AG04450 (cell line): ENCODE measurements around the gene DNAJC10. TPM values are rescaled to one million over a fixed set of nuclear protein-coding genes. Genes with fewer than 3 reads are reported as not detected.

ENCODE experiments used
- CTCF ChIA-PET: fragments of 300-600, 350-600 bp; formaldehyde crosslinking; extraction: SDS; loops from one replicate; lab custom pipeline; 2022; ENCODE audit warnings: antibody characterized with exemption, inconsistent platforms; lab: Charles Lee
- POLR2A ChIA-PET: fragments of 350-600 bp; formaldehyde crosslinking; extraction: SDS; loops from one replicate; lab custom pipeline; 2021; ENCODE audit warnings: antibody characterized with exemption, inconsistent platforms; lab: Yijun Ruan, JAX
- DNase-seq: peaks from one replicate; pipeline ENCODE4 v3.0.0-alpha.2; 2011; ENCODE audit warnings: low read depth, low spot score
- H3K27ac ChIP-seq: one replicate; pipeline ENCODE4 v1.5.1; 2012; ENCODE audit warnings: low read depth, low read length, control low read depth
- H3K27me3 ChIP-seq: one replicate; pipeline ENCODE4 v1.6.0; 2012; ENCODE audit warnings: low read length; ENCODE audit not compliant: control insufficient read depth, insufficient read depth
- H3K4me3 ChIP-seq: 2 replicates; pipeline ENCODE4 v1.5.1; 2011; ENCODE audit warnings: mild to moderate bottlenecking, low read depth, low read length, control low read depth
- H3K9me3 ChIP-seq: 2 replicates; pipeline ENCODE4 v1.5.1; 2012; ENCODE audit warnings: low read length; ENCODE audit not compliant: control insufficient read depth, insufficient read depth
- CTCF ChIP-seq: IDR thresholded peaks from 2 replicates; pipeline ENCODE4 v1.5.1; 2011; ENCODE audit warnings: low read depth, low read length, control low read depth, inconsistent platforms
- polyA plus RNA-seq: library from polyadenylated mRNA; depleted of rRNA; stranded (reverse); fragments of >200 nt; gene quantifications from 2 replicates; pipeline ENCODE4 v1.2.3, GENCODE V29; 2011

Gene DNAJC10
- polyA plus RNA-seq, 1 experiment = 121 TPM

- Histone ChIP-seq H3K27ac (no peak overlapping the region), H3K4me3 (no peak overlapping the region), H3K9me3 (no peaks in the 10 kb centered on the region), H3K27me3 (no peaks in the 10 kb centered on the region)
- TF ChIP-seq CTCF = no peak
- DNase-seq = no peak
- POLR2A ChIA-PET = no interaction called here
- CTCF ChIA-PET = no interaction called here
Measured at GRCh38 chr2:182713601-182714000, 2.5 kb upstream of the DNAJC10 start.

- Histone ChIP-seq H3K27me3 (no peaks in the 10 kb centered on the region), H3K9me3 (no peaks in the 10 kb centered on the region), H3K27ac (peak overlapping the region; percentile 86), H3K4me3 (peak overlapping the region; percentile 91)
- ChIA-PET CTCF (interaction anchor here (0.6 to 1.7 kb wide), 4 partner anchors 12 to 1143 kb away, joined by 3 to 9 read pairs (median 6); no protein-coding TSS in a partner anchor), POLR2A (interaction anchor here (1.2 to 1.4 kb wide), 2 partner anchors 45 to 49 kb away, joined by 4 to 5 read pairs; no protein-coding TSS in a partner anchor)
- no peak for TF ChIP-seq CTCF
- DNase-seq = no peak
Measured at GRCh38 chr2:182715121-182715891, 751 bp upstream of the DNAJC10 start.

GRCh38 chr2:182716650-182716979 lies 558 bp downstream of the DNAJC10 start:
- ChIA-PET CTCF (interaction anchor here (1.1 to 1.6 kb wide), 2 partner anchors 50 to 530 kb away, joined by 5 to 7 read pairs; no protein-coding TSS in a partner anchor), POLR2A (interaction anchor here (1.4 kb wide), 1 partner anchor 50 kb away, joined by 5 read pairs; no protein-coding TSS in a partner anchor)
- H3K4me3 ChIP-seq = peak overlapping the region; percentile 91

GRCh38 chr2:182717416-182717815 lies 1.4 kb downstream of the DNAJC10 start:
- Histone ChIP-seq H3K9me3 (no peaks in the 10 kb centered on the region), H3K4me3 (peak overlapping the region; percentile 91), H3K27me3 (no peaks in the 10 kb centered on the region), H3K27ac (no peak overlapping the region)
- TF ChIP-seq CTCF = no peak
- ChIA-PET CTCF (interaction anchor here (1.1 to 1.6 kb wide), 2 partner anchors 51 to 531 kb away, joined by 5 to 7 read pairs; no protein-coding TSS in a partner anchor), POLR2A (no interaction called here)
- DNase-seq = no peak

More at GRCh38 chr2:182716650-182716979, 558 bp downstream of the DNAJC10 start:
- TF ChIP-seq CTCF = no peak
- DNase-seq = no peak
- H3K9me3 ChIP-seq = no peaks in the 10 kb centered on the region
- no peaks in the 10 kb centered on the region for H3K27me3 ChIP-seq
- no peak overlapping the region for H3K27ac ChIP-seq

GRCh38 chr2:182717816-182718215 lies 1.8 kb downstream of the DNAJC10 start:
- no peak overlapping the region; the same call in 1 of the 2 replicates for H3K4me3 ChIP-seq

More at GRCh38 chr2:182717816-182718215, 1.8 kb downstream of the DNAJC10 start:
- Histone ChIP-seq H3K27ac (no peak overlapping the region), H3K27me3 (no peaks in the 10 kb centered on the region), H3K9me3 (no peaks in the 10 kb centered on the region)
- no peak for DNase-seq
- no peak for TF ChIP-seq CTCF
- ChIA-PET CTCF (interaction anchor here (1.1 to 1.6 kb wide), 2 partner anchors 51 to 531 kb away, joined by 5 to 7 read pairs; no protein-coding TSS in a partner anchor), POLR2A (no interaction called here)
